ENCODE results near the gene GOLGA6C.

- TF ChIP-seq CTCF (IDR thresholded peaks at IDR 0.05) (no peak), EZH2 (IDR thresholded peaks at IDR 0.05; ENCODE audit: borderline replicate concordance, insufficient read depth, low read depth, low read length, poor library complexity, severe bottlenecking) (no peak)
Measured at GRCh38 chr15:75233504-75234190, 24.5 kb upstream of the GOLGA6C start.

All from B cell (primary cell).